H1 (cell line): ENCODE measurements around the gene CCNYL1. TPM values are rescaled to one million over a fixed set of nuclear protein-coding genes. Genes with fewer than 3 reads are reported as not detected.

ENCODE experiments used
- CTCF ChIA-PET: fragments of 300-600 bp; sonication (Branson Sonifier 250); formaldehyde crosslinking; loops from one replicate; lab custom pipeline; 2021; ENCODE audit not compliant: partially characterized antibody; lab: Charles Lee
- POLR2A ChIA-PET: fragments of 300-600 bp; sonication (Branson Sonifier 250); formaldehyde crosslinking; loops from one replicate; lab custom pipeline; 2021; ENCODE audit warnings: inconsistent platforms; ENCODE audit not compliant: partially characterized antibody; lab: Charles Lee
- DNase-seq, 2 experiments: peaks; one replicate each; pipeline versions ENCODE4 v3.0.0 to v3.0.0-alpha.2; 2010 to 2022; ENCODE audit warnings: low spot score in 2 of 2, low read depth in 1 of 2, mixed read lengths in 1 of 2
- FAIRE-seq: peaks from 2 replicates; lab custom pipeline; 2011; peaks lifted over from hg19 to GRCh38; lab: Jason Lieb, UNC
- H2AFZ ChIP-seq: 2 replicates; pipeline ENCODE4 v1.8.1; 2012; ENCODE audit warnings: low read length, inconsistent platforms
- H2AK5ac ChIP-seq: 2 replicates; pipeline ENCODE4 v1.6.1; 2013; ENCODE audit warnings: low read depth, low read length
- H2BK120ac ChIP-seq: replicated peaks from 2 replicates; pipeline ENCODE3; 2013; ENCODE audit warnings: low read depth, low read length, inconsistent platforms
- H2BK12ac ChIP-seq: 2 replicates; pipeline ENCODE4 v1.6.1; 2013; ENCODE audit warnings: low read depth, low read length
- H2BK15ac ChIP-seq: 2 replicates; pipeline ENCODE4 v1.6.1; 2013; ENCODE audit warnings: low read length
- H2BK20ac ChIP-seq: 2 replicates; pipeline ENCODE4 v1.6.1; 2013; ENCODE audit warnings: low read length
- H2BK5ac ChIP-seq: 2 replicates; pipeline ENCODE4 v1.6.1; 2013; ENCODE audit warnings: low read depth, low read length
- H3K14ac ChIP-seq: 2 replicates; pipeline ENCODE4 v1.6.1; 2013; ENCODE audit warnings: inconsistent platforms; ENCODE audit not compliant: insufficient read length
- H3K18ac ChIP-seq: 2 replicates; pipeline ENCODE4 v1.6.1; 2013; ENCODE audit warnings: low read length; ENCODE audit errors: extremely low read depth
- H3K23ac ChIP-seq: 2 replicates; pipeline ENCODE4 v1.6.1; 2013; ENCODE audit warnings: inconsistent platforms; ENCODE audit not compliant: insufficient read length
- H3K23me2 ChIP-seq: 2 replicates; pipeline ENCODE4 v1.6.1; 2013; ENCODE audit warnings: low read depth, low read length
- H3K27ac ChIP-seq: 2 replicates; pipeline ENCODE4 v1.6.1; 2011; ENCODE audit warnings: low read depth, low read length, inconsistent platforms
- H3K27me3 ChIP-seq, 4 experiments: replicated peaks in 1 of 4; 1 replicate in 1 of 4; 2 replicates in 3 of 4; pipeline versions ENCODE4 v1.6.1 to v1.8.1; 2011 to 2013; ENCODE audit warnings: low read length in 3 of 4, mild to moderate bottlenecking in 3 of 4, inconsistent platforms in 2 of 4, mixed read lengths in 2 of 4, moderate library complexity in 1 of 4; ENCODE audit not compliant: control insufficient read depth in 3 of 4, insufficient read depth in 3 of 4; ENCODE audit errors: extremely low read depth in 1 of 4
- H3K36me3 ChIP-seq, 4 experiments: 2 replicates each; pipeline versions ENCODE4 v1.6.1 to v1.8.1; 2011 to 2013; ENCODE audit warnings: mild to moderate bottlenecking in 4 of 4, low read length in 3 of 4, moderate library complexity in 2 of 4, control low read depth in 1 of 4, inconsistent platforms in 1 of 4; ENCODE audit not compliant: insufficient read depth in 4 of 4, control insufficient read depth in 2 of 4
- H3K4ac ChIP-seq: replicated peaks from 2 replicates; pipeline ENCODE3; 2013; ENCODE audit warnings: low read length, low read depth, mixed read lengths, inconsistent platforms; ENCODE audit not compliant: insufficient read length
- H3K4me1 ChIP-seq, 4 experiments: replicated peaks in 1 of 4; 1 replicate in 1 of 4; 2 replicates in 3 of 4; pipeline versions ENCODE4 v1.6.1 to v1.8.1; 2011 to 2013; ENCODE audit warnings: low read length in 3 of 4, inconsistent platforms in 2 of 4, mixed read lengths in 1 of 4; ENCODE audit not compliant: insufficient read depth in 4 of 4, control insufficient read depth in 3 of 4
- H3K4me2 ChIP-seq, 2 experiments: 2 replicates each; pipeline versions ENCODE4 v1.6.1 to v1.8.1; 2011 to 2013; ENCODE audit warnings: low read depth in 2 of 2, low read length in 2 of 2, control low read depth in 1 of 2, inconsistent platforms in 1 of 2, mild to moderate bottlenecking in 1 of 2; ENCODE audit not compliant: insufficient read depth in 1 of 2
- H3K4me3 ChIP-seq, 4 experiments: fragments of 200-600, 300-600 bp in 1 of 4; sonication (generic), shearing (Covaris generic), sonication (Bioruptor Twin) in 1 of 4; 2 replicates each; pipeline versions ENCODE4 v1.5.1 to v1.8.1; 2011 to 2016; ENCODE audit warnings: low read length in 4 of 4, low read depth in 3 of 4, control low read depth in 2 of 4, inconsistent platforms in 2 of 4, mild to moderate bottlenecking in 2 of 4, mixed read lengths in 1 of 4, moderate library complexity in 1 of 4; ENCODE audit not compliant: insufficient read depth in 2 of 4; ENCODE audit errors: extremely low read depth in 1 of 4
- H3K56ac ChIP-seq: replicated peaks from 2 replicates; pipeline ENCODE3; 2013; ENCODE audit warnings: low read depth, mild to moderate bottlenecking, mixed read lengths, low read length, inconsistent platforms; ENCODE audit not compliant: insufficient read length
- H3K79me1 ChIP-seq: 2 replicates; pipeline ENCODE4 v1.6.1; 2013; ENCODE audit warnings: low read depth, low read length, control low read depth
- H3K79me2 ChIP-seq, 2 experiments: 2 replicates each; pipeline versions ENCODE4 v1.6.1 to v1.8.1; 2012 to 2013; ENCODE audit warnings: low read length in 2 of 2, mild to moderate bottlenecking in 2 of 2, inconsistent platforms in 1 of 2; ENCODE audit not compliant: insufficient read depth in 2 of 2, control insufficient read depth in 1 of 2
- H3K9ac ChIP-seq, 4 experiments: replicated peaks in 1 of 4; 1 replicate in 1 of 4; 2 replicates in 3 of 4; pipeline versions ENCODE4 v1.6.1 to v1.8.1; 2011 to 2013; ENCODE audit warnings: low read depth in 3 of 4, low read length in 3 of 4, control low read depth in 2 of 4, mild to moderate bottlenecking in 2 of 4, moderate library complexity in 2 of 4, inconsistent platforms in 1 of 4; ENCODE audit errors: extremely low read depth in 1 of 4
- H3K9me3 ChIP-seq, 2 experiments: 2 replicates each; pipeline versions ENCODE4 v1.6.1 to v1.8.1; 2012 to 2013; ENCODE audit warnings: mild to moderate bottlenecking in 2 of 2, moderate library complexity in 2 of 2, control low read depth in 1 of 2, inconsistent platforms in 1 of 2, low read depth in 1 of 2, low read length in 1 of 2, mixed read lengths in 1 of 2; ENCODE audit not compliant: insufficient read depth in 2 of 2
- H4K20me1 ChIP-seq, 2 experiments: replicated peaks in 1 of 2; 2 replicates each; pipeline versions ENCODE3 to v1.8.1; 2011 to 2013; ENCODE audit warnings: inconsistent platforms in 2 of 2, low read length in 2 of 2, mild to moderate bottlenecking in 1 of 2; ENCODE audit not compliant: insufficient read depth in 2 of 2, control insufficient read depth in 1 of 2
- H4K5ac ChIP-seq: 2 replicates; pipeline ENCODE4 v1.6.1; 2013; ENCODE audit warnings: low read length, low read depth, mixed read lengths, inconsistent platforms; ENCODE audit not compliant: insufficient read length
- H4K8ac ChIP-seq: 2 replicates; pipeline ENCODE4 v1.8.0; 2013; ENCODE audit warnings: mild to moderate bottlenecking, moderate library complexity, low read length, inconsistent platforms; ENCODE audit not compliant: insufficient read depth; ENCODE audit errors: extremely low read depth
- H4K91ac ChIP-seq: replicated peaks from 2 replicates; pipeline ENCODE3; 2013; ENCODE audit warnings: low read length, mixed read lengths, inconsistent platforms; ENCODE audit not compliant: insufficient read length
- EP300 ChIP-seq, 2 experiments: IDR thresholded peaks; 1 replicate in 1 of 2; 2 replicates in 1 of 2; pipeline ENCODE4 v1.6.1; 2011 to 2012; ENCODE audit warnings: low read depth in 2 of 2, low read length in 2 of 2, mild to moderate bottlenecking in 2 of 2, borderline replicate concordance in 1 of 2, inconsistent platforms in 1 of 2, moderate library complexity in 1 of 2
- GTF2F1 ChIP-seq: IDR thresholded peaks from 2 replicates; pipeline ENCODE4 v1.6.1; 2012; ENCODE audit warnings: low read depth, low read length, improper control_type of control experiment, borderline replicate concordance
- RAD21 ChIP-seq, 2 experiments: IDR thresholded peaks in 1 of 2; conservative IDR thresholded peaks in 1 of 2; 2 replicates each; pipeline ENCODE4 v1.6.1; 2011; ENCODE audit warnings: low read depth in 2 of 2, low read length in 2 of 2, improper control_type of control experiment in 1 of 2, inconsistent platforms in 1 of 2, mild to moderate bottlenecking in 1 of 2, moderate library complexity in 1 of 2
- SIX5 ChIP-seq: IDR thresholded peaks from 2 replicates; pipeline ENCODE4 v1.6.1; 2011; ENCODE audit warnings: mild to moderate bottlenecking, low read depth, low read length
- TCF12 ChIP-seq: IDR thresholded peaks from 2 replicates; pipeline ENCODE4 v1.6.1; 2011; ENCODE audit warnings: low read depth, mild to moderate bottlenecking, low read length
- TEAD4 ChIP-seq: IDR thresholded peaks from 2 replicates; pipeline ENCODE4 v1.6.1; 2012; ENCODE audit warnings: low read depth, low read length, inconsistent platforms, mixed read lengths
- WGBS, 2 experiments: shearing (Covaris generic) in 1 of 2; methylation state at CpG; one replicate each; pipeline versions ENCODE4 v1.1.6 to v1.1.7; 2013 to 2015; ENCODE audit warnings: low lambda C conversion rate in 2 of 2, mixed read lengths in 2 of 2, inconsistent platforms in 1 of 2, low coverage in 1 of 2, missing lambda C conversion rate in 1 of 2; ENCODE audit not compliant: insufficient replicate concordance in 2 of 2, insufficient coverage in 1 of 2, insufficient read length in 1 of 2; ENCODE audit errors: extremely low coverage in 1 of 2, missing lambda C conversion rate in 1 of 2; 5-methylcytosine and 5-hydroxymethylcytosine counted together
- polyA plus RNA-seq, 7 experiments: library from polyadenylated mRNA; depleted of rRNA in 3 of 7; stranded (reverse) in 5 of 7; unstranded in 2 of 7; fragments of >200 nt in 5 of 7; fragments of 200-250 nt in 2 of 7; gene quantifications; 1 replicate in 5 of 7; 2 replicates in 1 of 7; 4 replicates in 1 of 7; pipeline versions ENCODE4 v1.2.1 to v1.2.3, GENCODE V29; 2011 to 2013; ENCODE audit warnings: missing spikeins in 2 of 7, mixed read lengths in 2 of 7
- total RNA-seq: library from RNA; stranded (reverse); fragmentation: NEBNext Ultra II Directional; extraction: Animal tissue kit (Norgen Biotek cat#: 25700); gene quantifications from 2 replicates; pipeline ENCODE4 v1.2.1, GENCODE V29; 2021

The CCNYL1 gene
- total and polyA plus RNA-seq, 2 of the 8 experiments (the other 6 are each of a cell fraction or from before 2014, with no cell fraction given): 13.3 to 35.4 TPM

DNA sequence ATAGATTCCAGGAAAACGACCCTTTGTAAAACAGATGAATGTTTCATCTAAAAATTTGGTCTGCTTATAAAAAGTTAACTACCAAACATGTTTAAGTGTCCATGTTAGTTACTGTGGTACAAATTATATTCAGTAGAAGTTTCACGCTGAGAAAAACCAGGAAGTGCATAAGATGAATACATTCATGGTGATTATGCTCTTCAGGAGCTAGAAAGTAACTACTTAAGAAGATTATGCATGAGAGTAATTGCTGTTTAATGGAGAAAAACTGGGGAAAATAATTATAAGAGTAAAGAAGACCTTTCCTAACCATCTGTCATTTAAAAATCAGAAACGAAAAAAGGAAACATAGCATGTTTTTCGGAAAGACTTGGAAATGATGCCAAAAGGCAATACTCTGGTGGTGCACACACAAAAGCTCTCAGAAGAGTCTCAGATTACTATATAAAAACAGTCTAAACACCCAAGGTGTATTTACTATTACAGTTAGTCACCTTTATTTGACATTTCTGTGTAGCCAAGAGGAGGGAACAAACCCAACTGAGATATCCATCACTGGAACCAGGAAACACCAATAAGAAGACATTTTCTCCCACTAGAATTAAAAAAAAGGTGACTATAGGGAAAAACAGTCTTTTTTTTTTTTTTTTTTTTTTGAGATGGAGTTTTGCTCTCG, 47.4 kb upstream of the CCNYL1 start:
- CTCF ChIA-PET: interaction anchor here (1.3 to 2.7 kb wide), 3 partner anchors 11 to 37 kb away, joined by 3 to 9 read pairs (median 4); no protein-coding TSS in a partner anchor
- H2AFZ ChIP-seq: no peak overlapping the region
- H3K79me1 ChIP-seq: no peaks in the 10 kb centered on the region
- no peak overlapping the region for H3K56ac ChIP-seq
- TF ChIP-seq EP300 (IDR thresholded peaks at IDR 0.05; ENCODE audit: borderline replicate concordance in 1 of 2, low read depth in 2 of 2, low read length in 2 of 2): no peak
- TF ChIP-seq TEAD4: no peak
- TF ChIP-seq RAD21 (IDR thresholded peaks at IDR 0.05 in 1 of 2, conservative IDR thresholded peaks at IDR 0.05 in 1 of 2; ENCODE audit: low read depth in 2 of 2, low read length in 2 of 2): no peak
- TF ChIP-seq GTF2F1: no peak
- TF ChIP-seq SIX5: no peak
- no peak for TF ChIP-seq TCF12
- no peak overlapping the region for H3K23ac ChIP-seq
- 87% methylated on average over 4 of the region's 5 CpGs; no CpG with 5 or more reads in 1 of the 2 experiments for WGBS, 2 experiments
- no peak overlapping the region for H2BK15ac ChIP-seq
- H3K79me2 ChIP-seq: no peaks in the 10 kb centered on the region
- no peak overlapping the region for H3K4me2 ChIP-seq
- H3K36me3 ChIP-seq: no peaks in the 10 kb centered on the region
- no peaks in the 10 kb centered on the region for H3K9me3 ChIP-seq
- H3K4ac ChIP-seq: no peak overlapping the region
- no peaks in the 10 kb centered on the region for H3K27me3 ChIP-seq
- H2BK20ac ChIP-seq: no peak overlapping the region
- H2AK5ac ChIP-seq: no peak overlapping the region
- no peak overlapping the region for H2BK120ac ChIP-seq
- H3K9ac ChIP-seq: no peak overlapping the region
- H3K4me1 ChIP-seq: peaks cover 0 to 5% (median 0%) of the 10 kb centered on the region in 4 experiments; a peak in 2 of 7 replicates
- POLR2A ChIA-PET: no interaction called here
- H3K4me3 ChIP-seq: no peak overlapping the region
- FAIRE-seq (no peak), DNase-seq (no peak)
- no peak overlapping the region for H3K18ac ChIP-seq
- no peak overlapping the region for H4K91ac ChIP-seq
- H2BK12ac ChIP-seq: no peak overlapping the region
- H3K23me2 ChIP-seq: no peaks in the 10 kb centered on the region
- H3K27ac ChIP-seq: no peak overlapping the region
- no peak overlapping the region for H2BK5ac ChIP-seq
- no peak overlapping the region for H4K8ac ChIP-seq
- no peak overlapping the region for H4K5ac ChIP-seq
- no peak overlapping the region for H3K14ac ChIP-seq
- no peaks in the 10 kb centered on the region for H4K20me1 ChIP-seq
